ENCODE results near the gene CLDN19.

CLDN19 gene

GRCh38 chr1:42765269-42765668 lies 25.2 kb upstream of the CLDN19 start:
- CTCF ChIA-PET = interaction anchor here (1.2 to 6.3 kb wide), 7 partner anchors 8 to 308 kb away, joined by 4 to 59 read pairs (median 12); partner anchors contain the start of gene ZNF691

DNA sequence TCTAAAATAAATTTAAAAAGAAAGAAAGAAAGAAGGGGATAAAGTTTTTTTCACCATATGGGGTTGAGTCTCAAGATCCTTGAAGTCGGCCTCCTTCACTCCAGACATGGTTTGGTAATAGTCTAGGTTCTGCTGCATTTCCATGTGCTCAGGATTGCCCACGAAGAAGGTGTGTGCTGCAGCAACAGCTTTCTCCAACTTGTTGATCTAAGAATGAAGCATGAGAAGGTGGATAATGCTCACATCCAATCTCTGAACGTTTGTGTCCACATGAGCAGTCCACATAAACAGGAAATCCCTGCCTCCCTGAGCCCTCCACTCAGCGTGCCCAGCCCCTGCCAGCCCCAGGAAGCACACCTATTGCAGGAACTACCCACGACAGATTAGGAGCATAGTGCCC lies 22.2 kb upstream of the CLDN19 start:
- TF ChIP-seq CTCF (IDR thresholded peaks at IDR 0.05; ENCODE audit: control extremely low read depth, extremely low read depth, low read depth, missing control alignments) = no peak
- ChIA-PET POLR2A (no interaction called here), CTCF (interaction anchor here (1.6 to 3.4 kb wide), 4 partner anchors 10 to 588 kb away, joined by 4 to 14 read pairs (median 6); no protein-coding TSS in a partner anchor)
- DNase-seq (ENCODE audit: extremely low spot score) = no peak

More at GRCh38 chr1:42765269-42765668, 25.2 kb upstream of the CLDN19 start:
- TF ChIP-seq CTCF (IDR thresholded peaks at IDR 0.05; ENCODE audit: control extremely low read depth, extremely low read depth, low read depth, missing control alignments) = no peak
- POLR2A ChIA-PET = no interaction called here
- DNase-seq (ENCODE audit: extremely low spot score) = no peak

GRCh38 chr1:42761567-42761966 lies 21.5 kb upstream of the CLDN19 start:
- CTCF ChIA-PET = interaction anchor here (1.6 to 5.5 kb wide), 4 partner anchors 9 to 587 kb away, joined by 4 to 35 read pairs (median 10); no protein-coding TSS in a partner anchor
- no peak for DNase-seq (ENCODE audit: extremely low spot score)
- POLR2A ChIA-PET = no interaction called here
- TF ChIP-seq CTCF (IDR thresholded peaks at IDR 0.05; ENCODE audit: control extremely low read depth, extremely low read depth, low read depth, missing control alignments) = no peak

DNA sequence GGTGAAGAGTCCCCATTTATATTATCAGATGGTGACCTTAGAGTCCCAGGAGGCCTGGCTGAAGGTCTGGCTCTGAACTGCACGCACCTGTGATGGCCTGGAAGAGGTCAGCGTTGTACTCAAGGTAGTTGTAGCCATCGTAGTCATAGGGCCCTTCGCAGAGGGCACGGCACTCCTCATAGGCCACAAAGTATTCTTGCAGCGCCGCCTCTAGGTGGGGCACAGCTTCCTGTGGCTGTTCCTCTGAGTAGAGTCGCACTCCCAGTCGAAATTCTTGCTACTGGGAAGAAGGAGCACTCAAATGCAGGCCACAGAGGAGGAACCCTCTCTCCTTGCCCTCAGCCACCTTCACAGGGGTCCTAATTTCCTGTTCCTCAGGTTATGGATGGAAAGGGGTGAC lies 19.1 kb upstream of the CLDN19 start:
- no peak for TF ChIP-seq CTCF (IDR thresholded peaks at IDR 0.05; ENCODE audit: control extremely low read depth, extremely low read depth, low read depth, missing control alignments)
- no peak for DNase-seq (ENCODE audit: extremely low spot score)
- CTCF ChIA-PET = interaction anchor here (1.0 to 5.5 kb wide), 4 partner anchors 9 to 314 kb away, joined by 3 to 39 read pairs (median 24); partner anchors contain the start of genes C1orf50 and P3H1
- POLR2A ChIA-PET = interaction anchor here (1.1 kb wide), 1 partner anchor 8 kb away, joined by 3 read pairs; the partner anchor contains the start of genes C1orf50 and P3H1

- no peak for TF ChIP-seq CTCF (IDR thresholded peaks at IDR 0.05; ENCODE audit: control extremely low read depth, extremely low read depth, low read depth, missing control alignments)
- ChIA-PET POLR2A (interaction anchor here (1.1 kb wide), 1 partner anchor 8 kb away, joined by 3 read pairs; the partner anchor contains the start of genes C1orf50 and P3H1), CTCF (interaction anchor here (2.7 to 5.5 kb wide), 3 partner anchors 10 to 315 kb away, joined by 12 to 39 read pairs (median 35); partner anchors contain the start of genes C1orf50 and P3H1)
- DNase-seq (ENCODE audit: extremely low spot score) = no peak
Measured at GRCh38 chr1:42758641-42759040, 18.6 kb upstream of the CLDN19 start.

DNA sequence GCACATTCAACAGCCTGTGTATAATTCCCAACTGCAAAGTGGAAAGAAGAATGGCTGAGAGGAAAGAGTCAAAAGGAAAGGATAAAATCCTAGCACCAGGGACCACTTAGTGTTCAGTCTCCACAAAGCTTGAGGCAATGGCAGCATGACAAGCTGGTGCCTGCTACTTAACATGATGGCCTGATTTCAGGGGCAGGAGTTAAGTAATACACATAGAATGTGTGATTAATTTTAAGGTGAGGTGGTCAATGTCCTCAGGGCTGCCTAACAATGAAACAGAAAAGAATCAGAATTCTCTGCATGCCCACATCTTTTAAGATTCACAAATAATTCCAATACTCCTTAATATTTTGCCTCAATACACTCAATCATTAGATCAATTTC lies 17.8 kb upstream of the CLDN19 start:
- ChIA-PET POLR2A (no interaction called here), CTCF (interaction anchor here (0.8 to 5.5 kb wide), 8 partner anchors 10 to 584 kb away, joined by 3 to 39 read pairs (median 4); partner anchors contain the start of genes C1orf50 and P3H1)
- DNase-seq (ENCODE audit: extremely low spot score) = no peak
- no peak for TF ChIP-seq CTCF (IDR thresholded peaks at IDR 0.05; ENCODE audit: control extremely low read depth, extremely low read depth, low read depth, missing control alignments)
